Mesothelial cell of epicardium (in vitro differentiated cells): ENCODE measurements around the gene BTBD8. TPM values are rescaled to one million over a fixed set of nuclear protein-coding genes. Genes with fewer than 3 reads are reported as not detected.

ENCODE experiments used
- DNase-seq, 2 experiments: peaks; one replicate each; pipeline ENCODE4 v3.0.0; 2021; ENCODE audit warnings: low spot score in 2 of 2; ENCODE audit not compliant: unreplicated experiment in 2 of 2
- H3K27ac Mint-ChIP-seq: 2 replicates; pipeline ENCODE4 v1.8.0; 2021; ENCODE audit warnings: mixed read lengths
- H3K27me3 Mint-ChIP-seq: 2 replicates; pipeline ENCODE4 v1.8.0; 2021; ENCODE audit warnings: low read depth, mixed read lengths
- H3K36me3 Mint-ChIP-seq: 2 replicates; pipeline ENCODE4 v1.8.0; 2021; ENCODE audit warnings: mixed read lengths
- H3K4me1 Mint-ChIP-seq: 2 replicates; pipeline ENCODE4 v1.8.0; 2021; ENCODE audit warnings: mixed read lengths
- H3K4me3 Mint-ChIP-seq: 2 replicates; pipeline ENCODE4 v1.8.0; 2021; ENCODE audit warnings: mild to moderate bottlenecking, moderate library complexity, mixed read lengths
- H3K9me3 Mint-ChIP-seq: 2 replicates; pipeline ENCODE4 v1.8.0; 2021; ENCODE audit warnings: mixed read lengths
- total RNA-seq: library from RNA; stranded (reverse); gene quantifications from 3 replicates; pipeline ENCODE4 v1.2.1, GENCODE V29; 2021
- TF ChIP-seq, protein P1 (sequence below): fragments of 200-600 bp; sonication (generic); IDR thresholded peaks from one replicate; pipeline ENCODE4 v1.5.0; 2021; ENCODE audit warnings: antibody characterized with exemption; ENCODE audit not compliant: unreplicated experiment

Gene BTBD8
- total RNA-seq, 1 donor from 2014 or later, result 8.4 TPM

- TF ChIP-seq, protein P1, sequence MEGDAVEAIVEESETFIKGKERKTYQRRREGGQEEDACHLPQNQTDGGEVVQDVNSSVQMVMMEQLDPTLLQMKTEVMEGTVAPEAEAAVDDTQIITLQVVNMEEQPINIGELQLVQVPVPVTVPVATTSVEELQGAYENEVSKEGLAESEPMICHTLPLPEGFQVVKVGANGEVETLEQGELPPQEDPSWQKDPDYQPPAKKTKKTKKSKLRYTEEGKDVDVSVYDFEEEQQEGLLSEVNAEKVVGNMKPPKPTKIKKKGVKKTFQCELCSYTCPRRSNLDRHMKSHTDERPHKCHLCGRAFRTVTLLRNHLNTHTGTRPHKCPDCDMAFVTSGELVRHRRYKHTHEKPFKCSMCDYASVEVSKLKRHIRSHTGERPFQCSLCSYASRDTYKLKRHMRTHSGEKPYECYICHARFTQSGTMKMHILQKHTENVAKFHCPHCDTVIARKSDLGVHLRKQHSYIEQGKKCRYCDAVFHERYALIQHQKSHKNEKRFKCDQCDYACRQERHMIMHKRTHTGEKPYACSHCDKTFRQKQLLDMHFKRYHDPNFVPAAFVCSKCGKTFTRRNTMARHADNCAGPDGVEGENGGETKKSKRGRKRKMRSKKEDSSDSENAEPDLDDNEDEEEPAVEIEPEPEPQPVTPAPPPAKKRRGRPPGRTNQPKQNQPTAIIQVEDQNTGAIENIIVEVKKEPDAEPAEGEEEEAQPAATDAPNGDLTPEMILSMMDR, result no peak
- Mint-ChIP-seq H3K36me3 (peaks cover 21% of the 10 kb centered on the region), H3K27ac (no peak overlapping the region), H3K9me3 (peaks cover 6% of the 10 kb centered on the region), H3K4me1 (no peaks in the 10 kb centered on the region), H3K27me3 (no peaks in the 10 kb centered on the region), H3K4me3 (no peak overlapping the region)
- DNase-seq, result no peak
Observed at GRCh38 chr1:92095874-92096273, 15.7 kb downstream of the BTBD8 start.

DNA sequence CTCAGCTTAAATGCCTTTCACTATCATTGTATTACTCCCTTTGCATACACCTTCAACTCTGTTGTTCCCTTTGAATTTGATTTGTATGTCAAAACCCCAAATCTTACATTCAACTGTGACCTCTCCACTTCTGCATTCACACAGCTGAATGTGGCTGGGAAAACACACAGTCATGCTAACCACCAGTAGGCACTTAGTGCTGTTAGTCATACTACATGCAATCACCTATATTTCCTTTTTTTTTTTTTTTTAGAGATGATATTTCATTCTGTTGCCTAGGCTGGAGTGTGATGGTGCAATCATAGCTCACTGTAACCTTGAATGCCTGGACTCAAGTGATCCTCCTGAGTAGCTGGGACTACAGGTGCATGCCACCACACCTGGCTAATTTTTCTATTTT is 16.2 kb downstream of the BTBD8 start:
- H3K27ac Mint-ChIP-seq, result no peak overlapping the region
- no peak overlapping the region for H3K4me3 Mint-ChIP-seq
- TF ChIP-seq, protein P1, result no peak
- no peak for DNase-seq
- peaks cover 6% of the 10 kb centered on the region for H3K9me3 Mint-ChIP-seq
- H3K27me3 Mint-ChIP-seq, result no peaks in the 10 kb centered on the region
- peaks cover 20% of the 10 kb centered on the region for H3K36me3 Mint-ChIP-seq
- no peaks in the 10 kb centered on the region for H3K4me1 Mint-ChIP-seq

DNA sequence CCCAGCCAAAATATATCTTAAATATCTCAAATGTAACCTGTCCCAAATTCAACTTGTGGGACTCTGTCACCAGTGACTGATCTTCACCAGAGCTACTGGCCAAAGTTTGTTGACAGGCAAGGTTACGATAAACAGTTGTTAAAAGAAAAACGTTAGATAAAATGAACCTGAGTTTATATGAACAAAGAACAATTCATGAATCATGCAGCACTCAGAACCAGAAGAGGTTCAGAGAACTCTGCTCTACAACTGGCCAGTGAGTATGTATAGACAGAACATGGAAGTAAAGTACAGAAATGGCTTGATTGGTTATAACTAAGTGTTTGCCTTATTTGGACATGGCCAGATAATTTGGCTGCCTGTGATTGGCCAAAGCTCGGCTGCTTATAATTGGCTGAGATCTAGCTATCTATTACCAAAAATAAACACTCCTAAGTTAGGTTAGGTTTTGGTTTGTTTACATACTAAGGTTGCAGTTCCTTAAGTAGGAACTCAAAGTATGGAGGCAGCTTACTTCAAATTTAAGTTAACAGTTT is 25.5 kb downstream of the BTBD8 start:
- no peak overlapping the region for H3K4me3 Mint-ChIP-seq
- H3K27me3 Mint-ChIP-seq, result no peaks in the 10 kb centered on the region
- no peak overlapping the region for H3K27ac Mint-ChIP-seq
- no peaks in the 10 kb centered on the region for H3K4me1 Mint-ChIP-seq
- TF ChIP-seq, protein P1, result no peak
- DNase-seq, result no peak
- H3K9me3 Mint-ChIP-seq, result peaks cover 4% of the 10 kb centered on the region
- peaks cover 17% of the 10 kb centered on the region for H3K36me3 Mint-ChIP-seq

DNA sequence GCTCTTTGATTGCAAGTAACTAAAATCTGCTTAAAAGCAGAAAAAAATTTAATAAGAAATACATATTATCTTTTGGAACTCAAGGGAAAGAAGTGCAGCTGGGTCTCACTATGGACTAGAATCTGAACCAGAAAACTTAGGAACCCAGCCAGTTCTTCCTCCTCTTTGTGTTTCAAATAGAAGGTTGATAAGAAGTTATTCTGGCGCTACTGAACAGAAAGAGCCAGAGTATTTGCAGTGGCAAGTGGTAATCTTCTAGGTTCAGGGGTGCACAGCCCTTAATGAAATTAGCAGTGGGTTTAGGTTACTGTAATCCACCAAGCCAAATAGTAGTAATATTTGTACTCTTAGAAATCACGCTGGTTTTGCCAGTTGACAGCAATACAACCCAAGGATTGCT is 28.5 kb downstream of the BTBD8 start:
- no peak for DNase-seq

GRCh38 chr1:92117526-92117925 is 37.4 kb downstream of the BTBD8 start:
- H3K36me3 Mint-ChIP-seq, result peaks cover 2% of the 10 kb centered on the region

More for the DNA sequence above, 28.5 kb downstream of the BTBD8 start:
- H3K27me3 Mint-ChIP-seq, result no peaks in the 10 kb centered on the region
- H3K27ac Mint-ChIP-seq, result no peak overlapping the region
- TF ChIP-seq, protein P1, result no peak
- no peaks in the 10 kb centered on the region for H3K4me1 Mint-ChIP-seq
- H3K4me3 Mint-ChIP-seq, result no peak overlapping the region
- peaks cover 14% of the 10 kb centered on the region for H3K36me3 Mint-ChIP-seq
- peaks cover 4% of the 10 kb centered on the region for H3K9me3 Mint-ChIP-seq

More at GRCh38 chr1:92117526-92117925, 37.4 kb downstream of the BTBD8 start:
- no peaks in the 10 kb centered on the region for H3K27me3 Mint-ChIP-seq
- no peak overlapping the region for H3K4me3 Mint-ChIP-seq
- H3K4me1 Mint-ChIP-seq, result peaks cover 1% of the 10 kb centered on the region
- H3K27ac Mint-ChIP-seq, result no peak overlapping the region
- no peaks in the 10 kb centered on the region for H3K9me3 Mint-ChIP-seq
- no peak for DNase-seq
- TF ChIP-seq, protein P1, result no peak
